Measurements from ENCODE around the gene FYCO1. TPM values are rescaled to one million over a fixed set of nuclear protein-coding genes. Genes with fewer than 3 reads are reported as not detected.

FYCO1 gene
- total RNA-seq, 4 donors from 2014 or later, result 35.8 to 51.2 (median 43.8) TPM

- Histone ChIP-seq H3K4me1 (peaks cover 0 to 45% (median 20%) of the 10 kb centered on the region in 4 donors), H3K27me3 (no peaks in the 10 kb centered on the region), H3K9me3 (no peaks in the 10 kb centered on the region), H3K27ac (peak overlapping the region; percentile 91 to 97 (median 93)), H3K36me3 (no peaks in the 10 kb centered on the region), H3K4me3 (peak overlapping the region; percentile 75 to 87 (median 86))
- TF ChIP-seq POLR2A (IDR thresholded peaks at IDR 0.05), result no peak
- DNase-seq, result peak; percentile 57 to 84 (median 61)
These were observed 997 bp downstream of the FYCO1 start for GRCh38 chr3:45994419-45995235.

GRCh38 chr3:45993421-45994027 is 2.1 kb downstream of the FYCO1 start:
- Histone ChIP-seq H3K4me3 (no peak overlapping the region), H3K27ac (peak overlapping the region; percentile 68 to 97 (median 92)), H3K27me3 (no peaks in the 10 kb centered on the region), H3K4me1 (peaks cover 0 to 56% (median 23%) of the 10 kb centered on the region in 4 donors), H3K36me3 (no peaks in the 10 kb centered on the region), H3K9me3 (no peaks in the 10 kb centered on the region)
- TF ChIP-seq CTCF (IDR thresholded peaks at IDR 0.05), result no peak
- TF ChIP-seq POLR2A (IDR thresholded peaks at IDR 0.05), result no peak
- no peak for DNase-seq

GRCh38 chr3:45992821-45993221 is 2.8 kb downstream of the FYCO1 start:
- H3K27ac ChIP-seq, result peak overlapping the region; percentile 62 to 97 (median 80)
- peaks cover 3 to 63% (median 23%) of the 10 kb centered on the region in 4 donors for H3K4me1 ChIP-seq
- no peaks in the 10 kb centered on the region for H3K27me3 ChIP-seq
- DNase-seq, result no peak
- TF ChIP-seq POLR2A (IDR thresholded peaks at IDR 0.05), result no peak
- no peak for TF ChIP-seq CTCF (IDR thresholded peaks at IDR 0.05)
- H3K9me3 ChIP-seq, result no peaks in the 10 kb centered on the region
- H3K4me3 ChIP-seq, result no peak overlapping the region
- H3K36me3 ChIP-seq, result no peaks in the 10 kb centered on the region

- no peaks in the 10 kb centered on the region for H3K36me3 ChIP-seq
- DNase-seq, result no peak
- peak overlapping the region; percentile 62 to 97 (median 80) for H3K27ac ChIP-seq
- H3K4me3 ChIP-seq, result no peak overlapping the region
- H3K9me3 ChIP-seq, result no peaks in the 10 kb centered on the region
- peaks cover 4 to 69% (median 23%) of the 10 kb centered on the region in 4 donors for H3K4me1 ChIP-seq
- TF ChIP-seq POLR2A (IDR thresholded peaks at IDR 0.05), result no peak
- no peak for TF ChIP-seq CTCF (IDR thresholded peaks at IDR 0.05)
- H3K27me3 ChIP-seq, result no peaks in the 10 kb centered on the region
These were observed 3.4 kb downstream of the FYCO1 start for GRCh38 chr3:45992133-45992729.

- Histone ChIP-seq H3K9me3 (no peaks in the 10 kb centered on the region), H3K27ac (peak overlapping the region in 3 of 4 donors; percentile 62 to 91 (median 68)), H3K27me3 (no peaks in the 10 kb centered on the region), H3K4me3 (no peak overlapping the region), H3K36me3 (no peaks in the 10 kb centered on the region), H3K4me1 (peaks cover 8 to 76% (median 23%) of the 10 kb centered on the region in 4 donors)
- no peak for TF ChIP-seq CTCF (IDR thresholded peaks at IDR 0.05)
- TF ChIP-seq POLR2A (IDR thresholded peaks at IDR 0.05), result no peak
- no peak for DNase-seq
These were observed 4.3 kb downstream of the FYCO1 start for GRCh38 chr3:45991341-45991740.

- Histone ChIP-seq H3K4me3 (no peak overlapping the region), H3K9me3 (no peaks in the 10 kb centered on the region), H3K27ac (peak overlapping the region in 2 of 4 donors; percentile 12 to 84), H3K27me3 (no peaks in the 10 kb centered on the region), H3K4me1 (peaks cover 9 to 83% (median 23%) of the 10 kb centered on the region in 4 donors), H3K36me3 (no peaks in the 10 kb centered on the region)
- no peak for DNase-seq
- TF ChIP-seq POLR2A (IDR thresholded peaks at IDR 0.05) (no peak), CTCF (IDR thresholded peaks at IDR 0.05) (no peak)
These were observed 5.4 kb downstream of the FYCO1 start for GRCh38 chr3:45990181-45990580.

Data from Peyer's patch (tissue), 4 donors.